ENCODE measurements around the gene ATF2. TPM values are rescaled to one million over a fixed set of nuclear protein-coding genes. Genes with fewer than 3 reads are reported as not detected.

ATF2 gene
- total RNA-seq, 1 experiment from 2014 or later: 37.0 TPM

- Histone ChIP-seq H3K36me3 (replicated peaks; ENCODE audit: control insufficient read depth, insufficient read depth, low read length) (peaks cover 9% of the 10 kb centered on the region), H3K4me3 (ENCODE audit: insufficient read depth, low read depth, low read length) (no peak overlapping the region), H3K27me3 (ENCODE audit: control insufficient read depth, insufficient read depth, low read length) (no peaks in the 10 kb centered on the region)
- DNase-seq: no peak
Observed at GRCh38 chr2:175175896-175176295, 7.9 kb upstream of the ATF2 start.

- Histone ChIP-seq H3K4me3 (ENCODE audit: insufficient read depth, low read depth, low read length) (no peak overlapping the region), H3K36me3 (replicated peaks; ENCODE audit: control insufficient read depth, insufficient read depth, low read length) (peaks cover 9% of the 10 kb centered on the region), H3K27me3 (ENCODE audit: control insufficient read depth, insufficient read depth, low read length) (no peaks in the 10 kb centered on the region)
- DNase-seq: no peak
Observed at GRCh38 chr2:175175320-175175719, 7.3 kb upstream of the ATF2 start.

- Histone ChIP-seq H3K27me3 (ENCODE audit: control insufficient read depth, insufficient read depth, low read length) (no peaks in the 10 kb centered on the region), H3K36me3 (replicated peaks; ENCODE audit: control insufficient read depth, insufficient read depth, low read length) (no peaks in the 10 kb centered on the region), H3K4me3 (ENCODE audit: insufficient read depth, low read depth, low read length) (no peak overlapping the region)
- DNase-seq: no peak
Observed at GRCh38 chr2:175170659-175171304, 2.8 kb upstream of the ATF2 start.

GRCh38 chr2:175169191-175169590 lies 1.2 kb upstream of the ATF2 start:
- H3K27me3 ChIP-seq (ENCODE audit: control insufficient read depth, insufficient read depth, low read length): no peaks in the 10 kb centered on the region
- no peak for DNase-seq
- peak overlapping the region; percentile 80; the same call in 1 of the 2 replicates for H3K4me3 ChIP-seq (ENCODE audit: insufficient read depth, low read depth, low read length)
- no peaks in the 10 kb centered on the region for H3K36me3 ChIP-seq (replicated peaks; ENCODE audit: control insufficient read depth, insufficient read depth, low read length)

GRCh38 chr2:175168564-175168945 lies 552 bp upstream of the ATF2 start:
- Histone ChIP-seq H3K4me3 (ENCODE audit: insufficient read depth, low read depth, low read length) (peak overlapping the region; percentile 80), H3K36me3 (replicated peaks; ENCODE audit: control insufficient read depth, insufficient read depth, low read length) (no peaks in the 10 kb centered on the region), H3K27me3 (ENCODE audit: control insufficient read depth, insufficient read depth, low read length) (no peaks in the 10 kb centered on the region)
- DNase-seq: no peak

- DNase-seq: peak; percentile 40
- peak overlapping the region; percentile 100 for H3K4me3 ChIP-seq (ENCODE audit: insufficient read depth, low read depth, low read length)
- no peaks in the 10 kb centered on the region for H3K27me3 ChIP-seq (ENCODE audit: control insufficient read depth, insufficient read depth, low read length)
- no peaks in the 10 kb centered on the region for H3K36me3 ChIP-seq (replicated peaks; ENCODE audit: control insufficient read depth, insufficient read depth, low read length)
Observed at GRCh38 chr2:175167076-175167791, 769 bp downstream of the ATF2 start.

GRCh38 chr2:175166216-175166824 lies 1.7 kb downstream of the ATF2 start:
- no peaks in the 10 kb centered on the region for H3K27me3 ChIP-seq (ENCODE audit: control insufficient read depth, insufficient read depth, low read length)
- H3K36me3 ChIP-seq (replicated peaks; ENCODE audit: control insufficient read depth, insufficient read depth, low read length): no peaks in the 10 kb centered on the region
- peak overlapping the region; percentile 100 for H3K4me3 ChIP-seq (ENCODE audit: insufficient read depth, low read depth, low read length)
- DNase-seq: no peak

- no peak for DNase-seq
- H3K27me3 ChIP-seq (ENCODE audit: control insufficient read depth, insufficient read depth, low read length): no peaks in the 10 kb centered on the region
- no peak overlapping the region for H3K4me3 ChIP-seq (ENCODE audit: insufficient read depth, low read depth, low read length)
- no peaks in the 10 kb centered on the region for H3K36me3 ChIP-seq (replicated peaks; ENCODE audit: control insufficient read depth, insufficient read depth, low read length)
Observed at GRCh38 chr2:175164235-175164634, 3.8 kb downstream of the ATF2 start.

- Histone ChIP-seq H3K36me3 (replicated peaks; ENCODE audit: control insufficient read depth, insufficient read depth, low read length) (no peaks in the 10 kb centered on the region; the same call in 1 of the 2 replicates), H3K27me3 (ENCODE audit: control insufficient read depth, insufficient read depth, low read length) (no peaks in the 10 kb centered on the region), H3K4me3 (ENCODE audit: insufficient read depth, low read depth, low read length) (no peak overlapping the region)
- DNase-seq: no peak
Observed at GRCh38 chr2:175158894-175159293, 9.1 kb downstream of the ATF2 start.

GRCh38 chr2:175156534-175156933 lies 11.5 kb downstream of the ATF2 start:
- Histone ChIP-seq H3K27me3 (ENCODE audit: control insufficient read depth, insufficient read depth, low read length) (no peaks in the 10 kb centered on the region), H3K36me3 (replicated peaks; ENCODE audit: control insufficient read depth, insufficient read depth, low read length) (no peaks in the 10 kb centered on the region; the same call in 1 of the 2 replicates), H3K4me3 (ENCODE audit: insufficient read depth, low read depth, low read length) (no peak overlapping the region)
- DNase-seq: no peak

GRCh38 chr2:175154661-175155082 lies 13.3 kb downstream of the ATF2 start:
- no peaks in the 10 kb centered on the region for H3K27me3 ChIP-seq (ENCODE audit: control insufficient read depth, insufficient read depth, low read length)
- DNase-seq: no peak
- no peak overlapping the region for H3K4me3 ChIP-seq (ENCODE audit: insufficient read depth, low read depth, low read length)
- no peaks in the 10 kb centered on the region; the same call in 1 of the 2 replicates for H3K36me3 ChIP-seq (replicated peaks; ENCODE audit: control insufficient read depth, insufficient read depth, low read length)

GRCh38 chr2:175152242-175152641 lies 15.8 kb downstream of the ATF2 start:
- no peak for DNase-seq
- Histone ChIP-seq H3K27me3 (ENCODE audit: control insufficient read depth, insufficient read depth, low read length) (no peaks in the 10 kb centered on the region), H3K4me3 (ENCODE audit: insufficient read depth, low read depth, low read length) (no peak overlapping the region), H3K36me3 (replicated peaks; ENCODE audit: control insufficient read depth, insufficient read depth, low read length) (no peaks in the 10 kb centered on the region; the same call in 1 of the 2 replicates)

- H3K36me3 ChIP-seq (replicated peaks; ENCODE audit: control insufficient read depth, insufficient read depth, low read length): peaks cover 1% of the 10 kb centered on the region; the same call in 1 of the 2 replicates
- no peak overlapping the region for H3K4me3 ChIP-seq (ENCODE audit: insufficient read depth, low read depth, low read length)
- H3K27me3 ChIP-seq (ENCODE audit: control insufficient read depth, insufficient read depth, low read length): no peaks in the 10 kb centered on the region
- DNase-seq: no peak
Observed at GRCh38 chr2:175151791-175152190, 16.2 kb downstream of the ATF2 start.

GRCh38 chr2:175147186-175147585 lies 20.8 kb downstream of the ATF2 start:
- Histone ChIP-seq H3K27me3 (ENCODE audit: control insufficient read depth, insufficient read depth, low read length) (no peaks in the 10 kb centered on the region), H3K36me3 (replicated peaks; ENCODE audit: control insufficient read depth, insufficient read depth, low read length) (peaks cover 1% of the 10 kb centered on the region)

GRCh38 chr2:175143678-175144077 lies 24.3 kb downstream of the ATF2 start:
- Histone ChIP-seq H3K36me3 (replicated peaks; ENCODE audit: control insufficient read depth, insufficient read depth, low read length) (peaks cover 1% of the 10 kb centered on the region), H3K27me3 (ENCODE audit: control insufficient read depth, insufficient read depth, low read length) (no peaks in the 10 kb centered on the region), H3K4me3 (ENCODE audit: insufficient read depth, low read depth, low read length) (no peak overlapping the region)
- DNase-seq: no peak

More at GRCh38 chr2:175147186-175147585, 20.8 kb downstream of the ATF2 start:
- no peak overlapping the region for H3K4me3 ChIP-seq (ENCODE audit: insufficient read depth, low read depth, low read length)
- DNase-seq: no peak

Data from H7 (cell line).